Inflammatory macrophage treated with lipopolysaccharide for 4 hours (primary cell): Measurements from ENCODE around the gene PDE6A.

ENCODE experiments used
- DNase-seq: peaks from one replicate; pipeline ENCODE4 v3.0.0-alpha.2; 2020

Gene PDE6A

DNA sequence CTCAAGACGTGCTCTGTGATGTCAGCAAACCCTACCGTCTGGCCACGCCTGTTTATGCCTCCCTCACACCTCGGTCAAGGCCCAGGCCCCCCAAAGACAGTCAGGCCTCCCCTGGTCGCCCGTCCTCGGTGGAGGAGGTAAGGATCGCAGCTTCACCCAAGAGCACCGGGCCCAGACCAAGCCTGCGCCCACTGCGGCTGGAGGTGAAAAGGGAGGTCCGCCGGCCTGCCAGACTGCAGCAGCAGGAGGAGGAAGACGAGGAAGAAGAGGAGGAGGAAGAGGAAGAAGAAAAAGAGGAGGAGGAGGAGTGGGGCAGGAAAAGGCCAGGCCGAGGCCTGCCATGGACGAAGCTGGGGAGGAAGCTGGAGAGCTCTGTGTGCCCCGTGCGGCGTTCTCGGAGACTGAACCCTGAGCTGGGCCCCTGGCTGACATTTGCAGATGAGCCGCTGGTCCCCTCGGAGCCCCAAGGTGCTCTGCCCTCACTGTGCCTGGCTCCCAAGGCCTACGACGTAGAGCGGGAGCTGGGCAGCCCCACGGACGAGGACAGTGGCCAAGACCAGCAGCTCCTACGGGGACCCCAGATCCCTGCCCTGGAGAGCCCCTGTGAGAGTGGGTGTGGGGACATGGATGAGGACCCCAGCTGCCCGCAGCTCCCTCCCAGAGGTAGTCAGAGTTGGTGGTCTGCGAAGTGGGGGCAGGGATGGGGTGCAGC lies 111.3 kb downstream of the PDE6A start:
- DNase-seq, result no peak

DNA sequence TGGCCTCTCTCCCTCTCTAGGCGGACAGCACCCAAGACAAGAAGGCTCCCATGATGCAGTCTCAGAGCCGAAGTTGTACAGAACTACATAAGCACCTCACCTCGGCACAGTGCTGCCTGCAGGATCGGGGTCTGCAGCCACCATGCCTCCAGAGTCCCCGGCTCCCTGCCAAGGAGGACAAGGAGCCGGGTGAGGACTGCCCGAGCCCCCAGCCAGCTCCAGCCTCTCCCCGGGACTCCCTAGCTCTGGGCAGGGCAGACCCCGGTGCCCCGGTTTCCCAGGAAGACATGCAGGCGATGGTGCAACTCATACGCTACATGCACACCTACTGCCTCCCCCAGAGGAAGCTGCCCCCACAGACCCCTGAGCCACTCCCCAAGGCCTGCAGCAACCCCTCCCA lies 112.0 kb downstream of the PDE6A start:
- no peak for DNase-seq

DNA sequence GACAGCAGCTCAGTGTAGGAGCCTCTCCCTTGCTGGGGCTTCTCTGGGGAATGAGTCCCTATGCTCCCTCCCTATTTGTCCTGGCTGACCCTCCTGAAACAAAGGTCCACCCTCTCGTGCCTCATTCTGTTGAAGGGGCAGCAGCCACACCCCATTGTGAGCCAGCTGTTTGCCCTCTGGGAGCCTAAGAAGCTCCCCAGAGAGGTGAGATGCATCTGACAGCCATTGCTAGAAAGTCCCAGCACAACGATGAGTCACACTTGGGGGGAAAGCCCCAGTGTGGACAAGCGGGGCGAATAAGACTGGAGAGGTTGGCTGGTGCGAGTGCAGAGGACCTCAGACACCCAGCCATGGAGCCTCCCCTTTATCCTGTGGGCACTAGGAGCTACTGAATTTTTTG lies 113.1 kb downstream of the PDE6A start:
- peak; percentile 48 for DNase-seq

DNA sequence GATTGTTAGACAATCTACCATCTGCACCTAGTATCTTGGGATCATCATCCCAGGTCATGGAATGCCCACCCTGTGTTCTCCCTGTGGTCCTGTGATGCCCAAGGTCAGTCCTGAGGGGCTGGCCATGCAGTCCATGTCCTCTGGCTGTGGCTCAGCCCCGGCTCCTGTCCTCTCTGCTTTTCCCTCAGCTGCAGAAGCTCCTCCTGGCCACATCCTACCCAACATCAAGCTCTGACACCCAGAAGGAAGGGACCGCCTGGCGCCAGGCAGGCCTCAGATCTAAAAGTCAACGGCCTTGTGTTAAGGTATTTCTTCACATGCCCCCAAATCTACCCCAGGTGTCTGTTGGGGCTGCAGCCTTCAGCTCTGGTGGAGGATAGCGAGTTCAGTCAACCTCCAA lies 114.0 kb downstream of the PDE6A start:
- no peak for DNase-seq

DNA sequence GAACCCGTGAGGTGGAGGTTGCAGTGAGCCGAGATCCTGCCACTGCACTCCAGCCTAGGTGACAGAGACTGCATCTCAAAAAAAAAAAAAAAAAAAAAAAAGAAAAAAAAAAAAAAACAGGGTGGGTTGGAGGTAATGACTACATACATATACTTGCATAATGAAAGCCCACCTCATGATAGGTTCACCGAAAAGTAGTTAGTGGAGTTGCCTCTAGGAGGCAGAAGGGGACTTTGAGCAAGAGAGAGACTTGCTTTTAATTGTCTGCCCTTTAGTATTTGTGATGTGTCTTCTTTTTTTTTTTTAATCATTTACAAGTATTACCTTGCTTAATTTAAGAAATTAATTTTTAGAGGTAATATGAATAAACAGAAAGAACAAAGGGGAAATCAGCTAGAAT lies 114.6 kb downstream of the PDE6A start:
- DNase-seq, result no peak

DNA sequence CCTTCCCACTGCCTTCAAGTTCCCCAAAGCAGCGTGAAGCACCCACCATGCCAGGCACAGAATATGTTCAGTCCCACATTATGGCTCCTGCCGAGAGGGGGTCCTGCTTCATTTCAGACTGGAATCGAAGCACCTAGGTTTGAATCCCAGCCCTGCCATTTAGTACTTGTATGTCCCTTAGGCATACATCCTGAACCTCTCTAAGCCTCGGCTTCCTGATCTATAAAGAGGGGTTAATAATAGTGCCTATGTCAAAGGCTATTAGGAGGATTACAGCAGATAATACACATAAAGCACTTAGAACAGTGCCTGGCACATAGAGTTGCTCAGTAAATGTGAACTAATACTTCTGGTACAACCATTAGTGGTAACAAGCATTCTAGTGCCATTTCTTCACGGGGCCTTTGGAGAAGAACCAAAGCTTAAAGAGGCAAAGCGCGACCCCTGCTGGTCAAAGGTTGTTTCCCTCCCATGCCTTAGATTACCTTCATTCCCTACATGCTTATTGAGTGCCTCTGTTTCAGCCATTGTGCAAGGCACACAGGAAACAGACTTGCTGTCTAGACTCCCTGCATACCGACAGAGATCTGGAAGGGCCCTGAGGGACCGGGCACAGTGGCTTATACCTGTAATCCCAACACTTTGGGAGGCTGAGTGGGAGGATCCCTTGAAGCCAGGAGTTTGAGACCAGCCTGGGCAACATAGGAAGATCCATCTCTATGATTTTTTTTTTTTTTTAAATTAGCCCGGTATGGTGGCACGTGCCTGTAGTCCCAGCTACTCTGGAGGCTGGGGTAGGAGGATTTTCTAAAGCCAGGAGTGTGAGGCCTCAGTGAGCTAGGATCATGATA lies 116.2 kb downstream of the PDE6A start:
- peak; percentile 88 for DNase-seq

DNA sequence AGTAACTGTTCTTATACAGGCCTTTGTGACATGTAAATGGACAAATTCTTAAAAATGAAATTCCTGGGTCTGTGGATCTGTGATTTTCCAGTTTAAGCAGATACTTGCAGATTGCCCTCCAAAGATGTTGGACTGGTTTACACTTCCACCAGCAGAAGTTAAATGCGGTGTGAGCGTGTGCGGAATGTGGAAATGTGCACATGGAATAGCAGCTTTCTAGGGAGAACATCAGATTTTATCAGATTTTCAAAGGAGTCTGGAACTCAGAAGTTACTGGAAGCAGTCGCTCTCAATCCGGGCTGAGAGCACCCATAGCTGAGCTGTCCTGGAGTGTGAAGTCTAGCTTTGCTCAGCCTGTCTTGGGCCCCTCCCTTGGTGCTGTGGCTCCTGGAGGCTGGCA lies 117.0 kb downstream of the PDE6A start:
- no peak for DNase-seq

DNA sequence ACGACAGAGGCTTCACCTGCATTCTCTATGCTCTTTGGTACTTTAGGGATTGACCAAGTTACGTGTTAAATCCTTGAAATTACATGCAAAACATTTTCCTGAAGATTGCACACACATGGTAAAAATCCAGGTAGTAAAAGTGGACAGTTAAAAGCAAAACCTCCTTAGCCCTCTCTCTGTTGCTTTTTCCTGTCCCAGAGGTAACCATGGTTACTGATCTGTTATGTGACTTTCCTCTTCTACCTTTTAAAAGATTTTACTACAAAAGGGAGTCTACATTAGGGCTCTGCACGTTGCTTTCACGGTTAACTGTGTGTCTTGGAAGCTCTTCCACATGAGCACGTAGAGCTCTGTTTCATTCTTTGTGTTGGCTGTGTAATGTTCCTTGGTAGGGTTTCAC lies 117.5 kb downstream of the PDE6A start:
- no peak for DNase-seq

DNA sequence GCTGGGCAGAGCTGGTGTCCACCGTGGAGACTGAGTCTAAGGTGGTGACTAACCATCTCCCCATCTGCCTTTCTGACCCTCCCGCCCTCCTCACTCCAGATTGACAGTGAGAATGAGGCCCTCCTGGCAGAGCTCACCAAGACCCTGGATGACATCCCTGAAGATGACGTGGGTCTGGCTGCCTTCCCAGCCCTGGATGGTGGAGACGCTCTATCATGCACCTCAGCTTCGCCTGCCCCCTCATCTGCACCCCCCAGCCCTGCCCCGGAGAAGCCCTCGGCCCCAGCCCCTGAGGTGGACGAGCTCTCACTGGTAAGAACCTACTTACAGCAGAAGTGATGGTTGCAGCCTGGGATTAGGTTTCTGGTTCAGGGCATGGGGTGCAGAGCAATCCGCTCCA lies 118.0 kb downstream of the PDE6A start:
- DNase-seq, result no peak

DNA sequence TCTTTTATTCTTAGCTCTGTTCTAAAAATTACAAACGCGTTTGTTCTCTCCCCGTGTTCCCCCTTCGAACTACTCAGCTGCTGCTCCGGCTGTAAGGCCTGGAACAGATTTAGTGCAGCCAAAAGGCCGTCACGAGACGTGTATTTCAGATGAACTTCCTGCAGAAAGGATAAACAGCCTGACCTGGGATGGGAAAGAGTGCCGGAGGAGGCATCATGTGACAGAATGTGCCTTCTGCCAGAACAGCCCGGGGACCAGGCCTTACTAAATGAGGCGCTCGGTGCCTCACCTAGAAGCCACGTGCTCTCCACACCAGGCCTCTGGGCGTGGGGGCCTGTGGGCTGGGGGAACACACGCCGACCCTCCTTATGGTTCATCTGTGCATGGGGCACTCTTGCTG lies 119.7 kb downstream of the PDE6A start:
- DNase-seq, result no peak

DNA sequence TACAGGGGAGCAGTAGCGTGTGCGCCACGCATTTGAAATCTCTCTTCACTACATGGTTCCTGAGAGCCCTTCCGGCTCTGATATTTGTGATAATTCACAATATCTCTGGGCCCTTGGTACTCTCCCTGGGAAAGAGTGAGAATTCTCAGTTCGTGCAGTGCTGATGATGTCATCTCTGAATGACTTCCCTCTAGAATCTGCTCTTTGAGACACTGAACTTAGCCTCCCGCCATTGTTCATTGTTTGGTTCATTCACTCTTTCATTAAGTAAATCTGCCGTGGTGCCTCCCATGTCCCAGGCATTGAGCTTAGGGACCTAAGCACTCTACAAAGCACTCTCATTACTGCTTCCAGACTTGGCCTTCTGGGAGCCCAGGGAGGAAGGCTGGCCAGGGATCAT lies 120.5 kb downstream of the PDE6A start:
- DNase-seq, result peak; percentile 40

DNA sequence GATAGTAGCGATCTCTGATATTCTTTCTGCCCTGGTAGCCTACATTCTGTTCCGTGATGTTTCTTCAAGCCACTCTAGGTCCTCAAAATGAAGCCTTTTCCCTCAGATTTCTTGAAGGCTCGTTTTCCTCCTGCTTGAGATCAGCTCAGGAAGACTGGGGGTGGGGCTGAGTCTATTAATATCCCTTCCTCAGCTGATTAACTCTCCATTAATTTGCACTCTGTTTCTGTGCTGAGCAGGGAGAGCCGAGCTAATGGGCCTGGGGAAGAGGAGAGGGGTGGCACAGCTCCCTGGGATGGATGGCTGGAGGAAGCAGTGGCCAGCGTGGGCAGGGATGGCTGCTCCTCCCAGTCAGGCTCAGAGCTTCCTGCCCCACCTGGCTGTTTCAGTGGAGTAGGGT lies 121.2 kb downstream of the PDE6A start:
- DNase-seq, result no peak

DNA sequence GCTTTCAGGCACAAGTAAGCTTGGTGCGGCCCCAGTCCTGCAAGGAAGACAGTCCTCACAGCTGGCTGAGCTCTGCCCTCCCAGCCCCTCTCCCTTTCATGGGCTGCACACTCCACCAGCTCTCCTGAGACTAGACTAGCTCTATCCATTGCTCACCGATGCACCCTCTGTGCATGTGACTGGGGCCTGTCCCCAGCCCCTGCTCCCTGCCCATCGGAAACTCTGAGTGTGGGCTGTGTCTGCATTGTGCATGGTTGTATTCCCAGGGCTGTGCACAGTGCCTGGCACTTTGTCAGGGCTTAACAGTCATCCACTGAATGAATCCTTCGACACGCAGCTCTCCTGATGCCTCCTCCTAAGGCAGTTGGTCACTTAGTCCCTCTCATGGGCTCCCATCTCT lies 122.3 kb downstream of the PDE6A start:
- no peak for DNase-seq

DNA sequence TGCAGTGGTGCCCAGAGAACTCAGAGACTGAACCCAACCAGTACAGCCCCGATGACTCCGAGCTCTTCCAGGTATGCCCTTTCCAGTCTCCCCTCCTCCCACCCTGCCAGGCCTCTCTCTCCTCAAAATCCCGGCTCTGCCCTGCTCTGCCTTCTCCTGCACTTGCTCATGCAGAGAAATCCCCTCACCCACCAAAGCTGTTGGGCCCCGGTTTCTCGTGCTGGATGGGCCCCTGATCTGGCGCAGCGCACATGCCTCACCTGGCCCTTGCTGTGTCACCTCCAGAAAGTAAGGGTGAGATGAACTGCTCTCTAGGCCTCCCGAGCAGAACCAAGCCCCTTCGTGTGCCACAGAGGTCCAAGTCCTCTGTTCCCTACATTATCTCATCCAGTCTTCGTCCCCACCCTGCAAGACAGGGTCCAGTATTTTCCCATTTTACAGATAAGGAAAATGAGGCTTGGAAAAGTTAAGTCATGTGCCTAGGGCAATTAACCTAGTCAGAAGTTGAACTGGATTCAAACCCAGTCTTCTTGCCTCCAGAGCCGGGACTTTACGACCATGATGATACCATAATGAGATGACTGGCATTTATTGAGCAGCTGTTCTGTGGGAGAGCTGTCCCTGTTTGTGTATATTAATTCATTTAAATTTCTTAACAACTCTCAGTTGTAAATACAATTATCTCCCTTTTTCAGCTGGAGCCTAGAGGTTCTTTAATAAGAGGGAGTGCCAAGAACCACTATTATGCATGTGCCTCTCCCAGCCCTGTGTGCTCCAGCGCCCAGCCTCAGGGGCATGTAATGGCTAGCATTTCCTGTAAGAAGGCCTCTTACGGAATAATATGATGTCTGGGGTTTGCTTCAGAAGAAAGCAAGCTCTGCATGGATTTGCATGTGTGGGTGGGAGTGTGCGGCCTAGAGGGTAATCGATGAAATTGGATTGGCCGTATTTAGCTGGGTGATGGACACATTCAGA lies 123.8 kb downstream of the PDE6A start:
- no peak for DNase-seq

DNA sequence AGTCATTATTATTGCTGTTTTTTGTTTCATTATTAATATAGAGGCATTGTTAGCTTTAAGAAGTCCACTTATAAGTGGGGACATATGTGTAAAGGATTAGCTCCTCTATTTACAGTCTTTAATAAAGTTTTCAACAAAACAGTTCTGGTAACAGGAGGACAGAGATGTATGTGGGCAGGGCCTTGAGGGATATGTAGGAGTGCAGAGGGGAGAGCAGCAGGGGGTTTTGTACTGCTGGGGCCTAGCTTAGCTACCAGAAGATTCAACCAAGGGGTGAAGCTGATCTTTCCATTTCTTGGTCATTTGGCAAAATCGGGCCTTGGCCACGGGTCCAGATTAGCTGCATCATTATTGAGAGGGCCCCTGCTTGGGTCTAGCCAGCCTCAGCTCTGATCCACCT lies 124.6 kb downstream of the PDE6A start:
- DNase-seq, result no peak

DNA sequence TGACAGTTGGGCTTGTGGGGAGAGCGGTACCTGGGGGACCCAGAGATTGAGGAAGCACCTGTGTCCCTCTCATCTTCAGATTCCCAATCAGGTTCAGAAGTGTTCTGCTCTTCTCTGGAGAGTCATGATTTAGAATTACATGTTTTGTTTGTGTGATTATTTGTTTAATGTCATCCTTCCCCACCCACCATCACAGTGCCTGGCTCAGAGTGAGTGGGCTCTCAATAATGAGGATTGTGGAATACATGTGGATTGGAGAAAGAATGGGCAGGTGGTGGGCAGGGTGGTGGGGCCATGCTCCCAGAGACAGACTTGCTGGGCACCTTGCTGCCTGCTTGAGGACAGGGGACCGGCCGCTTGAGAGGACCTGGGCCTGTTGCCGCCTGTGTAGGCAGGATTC lies 126.5 kb downstream of the PDE6A start:
- no peak for DNase-seq

DNA sequence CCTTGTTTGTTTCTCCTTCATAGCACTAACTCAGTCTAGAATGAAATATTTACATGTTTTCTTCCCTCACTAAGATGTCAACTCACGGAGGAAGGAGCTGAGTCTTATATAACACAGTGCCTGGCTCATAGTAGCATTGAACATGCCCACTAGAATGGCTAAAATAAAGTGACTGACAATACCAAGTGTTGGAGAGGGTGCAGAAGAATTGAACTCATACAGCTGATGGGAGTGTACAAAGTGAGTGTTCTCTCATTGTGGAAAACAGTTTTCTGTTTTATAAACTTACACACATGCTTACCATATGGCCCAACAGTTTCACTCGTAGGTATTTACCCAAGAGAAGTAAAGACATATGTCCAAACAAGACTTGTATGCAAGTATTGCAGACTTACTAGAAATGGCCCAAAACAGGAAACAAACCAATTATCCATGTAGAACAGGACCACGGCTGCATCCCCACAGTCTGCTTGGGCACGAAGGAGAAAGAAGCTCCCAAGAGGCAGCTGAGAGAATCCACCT lies 127.0 kb downstream of the PDE6A start:
- no peak for DNase-seq

DNA sequence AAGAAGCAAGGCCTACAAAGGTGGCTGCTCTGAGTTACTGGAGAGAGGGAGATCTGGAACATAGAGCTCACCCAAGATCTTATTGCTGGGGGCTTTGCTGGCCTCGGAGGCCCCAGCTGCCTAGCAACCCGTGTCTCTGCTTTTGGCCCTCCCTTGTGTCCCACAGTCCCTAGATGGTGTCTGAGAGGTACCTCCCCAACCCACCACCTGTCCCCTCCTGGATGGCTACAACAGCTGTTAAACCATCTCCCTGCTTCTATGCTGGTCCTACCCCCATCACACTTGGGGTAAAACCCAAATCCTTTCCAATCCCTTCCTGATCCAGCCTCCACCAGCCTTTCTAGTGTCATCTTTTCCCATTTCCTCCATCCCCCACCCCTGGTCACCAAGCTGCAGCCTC lies 127.9 kb downstream of the PDE6A start:
- DNase-seq, result no peak

DNA sequence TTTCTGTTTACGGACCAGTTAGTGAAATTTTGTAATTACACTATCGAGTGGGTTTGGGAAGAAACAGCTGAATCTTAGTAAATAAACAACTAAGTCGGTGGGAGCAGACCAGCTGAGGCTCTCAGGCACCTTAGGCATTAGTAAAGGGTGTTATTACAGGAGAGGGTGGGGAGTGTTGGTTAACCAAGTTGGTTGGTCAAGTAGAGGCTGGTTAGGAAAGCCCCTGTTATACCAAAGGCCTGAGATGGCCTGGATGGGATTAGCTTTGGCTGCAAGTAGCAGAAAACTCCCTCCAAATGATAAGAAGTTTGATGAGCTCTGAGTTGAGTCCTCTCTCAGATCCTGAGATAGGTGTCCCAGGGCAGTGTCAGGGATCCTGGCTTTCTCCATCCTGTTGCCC lies 133.1 kb downstream of the PDE6A start:
- DNase-seq, result no peak

DNA sequence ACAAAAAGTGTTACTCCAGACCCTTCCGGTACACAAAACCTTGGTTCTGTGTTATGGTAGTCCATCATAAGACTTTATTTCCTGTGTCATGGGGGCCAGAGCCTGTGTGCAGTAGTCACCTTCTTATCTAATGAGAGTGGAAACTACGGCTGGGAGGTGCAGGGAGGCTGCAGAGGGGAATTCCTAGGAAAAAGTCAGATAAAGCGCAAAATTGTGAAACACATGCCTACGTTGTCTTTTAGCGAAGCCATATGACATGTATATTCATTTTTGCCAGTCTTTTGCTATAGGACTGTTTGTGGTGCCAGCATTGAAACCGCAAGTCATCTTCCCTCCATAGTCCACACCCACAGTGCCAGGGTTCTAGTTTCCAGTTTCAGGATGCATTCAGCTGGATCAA lies 133.7 kb downstream of the PDE6A start:
- DNase-seq, result peak; percentile 91

DNA sequence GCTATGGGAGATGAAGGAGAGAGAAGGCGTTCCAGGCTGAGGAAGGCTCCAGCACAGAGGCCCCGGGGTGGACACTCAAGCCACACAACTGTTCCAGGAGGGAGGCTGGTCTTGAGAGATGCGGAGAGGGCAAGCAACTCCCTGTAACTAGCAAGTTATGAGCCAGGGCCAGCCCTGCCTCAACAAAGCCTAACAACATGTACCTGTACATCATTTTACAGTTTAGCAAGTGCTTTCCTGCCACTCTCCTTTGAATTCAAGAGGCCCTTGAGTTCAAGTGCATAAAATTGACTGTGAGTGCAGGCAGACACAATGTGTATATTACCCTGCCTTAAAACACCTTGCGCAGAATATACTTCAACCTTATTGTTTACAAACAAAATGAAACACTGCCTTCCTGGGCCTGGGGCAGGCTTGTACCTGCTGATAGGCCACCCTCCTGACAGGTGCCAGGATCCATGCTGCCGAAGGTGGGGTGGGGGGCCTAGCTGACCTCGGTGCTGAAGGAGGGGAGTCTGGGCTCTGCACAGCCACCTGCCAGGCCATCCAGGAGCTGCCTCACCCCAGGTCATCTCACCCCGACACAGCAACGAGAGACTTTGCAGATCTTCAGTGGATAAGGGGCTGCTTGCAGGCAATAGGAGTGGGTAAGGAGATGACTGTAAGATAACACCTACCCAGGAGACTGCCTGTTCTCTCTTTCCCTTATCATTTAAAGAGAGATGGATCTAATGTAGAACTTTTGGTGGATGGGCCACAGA lies 134.5 kb downstream of the PDE6A start:
- DNase-seq, result no peak

DNA sequence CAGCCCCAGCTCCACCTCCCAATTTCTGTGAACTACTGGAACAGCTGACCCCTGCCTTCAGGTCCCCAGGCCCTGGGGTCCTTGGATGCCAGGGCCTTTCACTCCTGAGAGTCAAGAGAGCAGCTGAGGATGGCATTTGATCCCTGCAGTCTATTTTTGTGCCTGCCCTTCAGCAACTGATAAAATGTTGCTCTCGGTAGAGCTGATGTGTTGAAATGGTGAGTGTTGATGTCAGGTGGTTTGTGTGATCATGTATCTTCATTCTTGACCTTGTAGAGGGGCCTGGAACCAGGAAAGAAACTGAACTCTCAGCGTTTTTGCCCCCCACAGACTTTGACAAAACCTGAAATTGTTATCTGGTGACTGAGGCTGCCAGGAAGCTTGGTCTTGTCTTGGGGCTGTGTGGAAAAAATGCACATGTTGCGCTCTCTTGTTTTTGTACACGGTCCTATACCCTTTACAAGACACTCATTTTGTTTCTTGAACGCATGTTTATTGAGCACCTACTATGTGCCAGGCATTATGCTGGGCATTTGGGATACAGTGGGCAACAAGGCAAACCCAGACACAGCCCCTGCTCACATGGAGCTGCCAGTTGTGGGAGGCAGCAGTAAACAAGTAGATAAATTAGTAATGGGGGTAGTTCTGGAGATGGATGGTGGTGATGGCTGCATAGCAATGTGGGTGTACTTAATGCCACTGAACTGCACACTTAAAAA lies 136.2 kb downstream of the PDE6A start:
- peak; percentile 54 for DNase-seq
